K562 (cell line): ENCODE measurements around the gene SPATA45. TPM values are rescaled to one million over a fixed set of nuclear protein-coding genes. Genes with fewer than 3 reads are reported as not detected.
A peak's percentile ranks its signal among the peaks of the same experiment; 100 is the strongest.

Source experiments
- ARID3A ChIP-seq: IDR thresholded peaks from 2 replicates; pipeline ENCODE4 v1.6.1; 2012; ENCODE audit warnings: low read depth, low read length, improper control_type of control experiment, borderline replicate concordance
- CAMTA2 ChIP-seq: fragments of 250-450 bp; sonication (Bioruptor Pico); conservative IDR thresholded peaks from 2 replicates; pipeline ENCODE4 v1.5.1; 2022
- CC2D1A ChIP-seq: fragments of 450-650 bp; IDR thresholded peaks from 2 replicates; pipeline ENCODE4 v1.6.1; 2017; ENCODE audit warnings: mild to moderate bottlenecking
- ETS2 ChIP-seq: IDR thresholded peaks from 2 replicates; pipeline ENCODE4 v1.6.1; 2016; ENCODE audit warnings: borderline replicate concordance, missing genetic modification characterization, mild to moderate bottlenecking, moderate library complexity, missing compliant biosample characterization; ENCODE audit not compliant: poor library complexity, severe bottlenecking
- EWSR1 ChIP-seq: fragments of 450-650 bp; IDR thresholded peaks from 2 replicates; pipeline ENCODE4 v1.6.1; 2018; ENCODE audit warnings: borderline replicate concordance, mild to moderate bottlenecking, low read depth, moderate library complexity; ENCODE audit not compliant: partially characterized antibody
- GABPB1 ChIP-seq: sonication (generic); formaldehyde crosslinking; IDR thresholded peaks from 2 replicates; pipeline ENCODE4 v1.8.0; 2022; ENCODE audit warnings: mild to moderate bottlenecking, missing genetic modification reagents
- HDAC1 ChIP-seq, 2 experiments: fragments of 450-650 bp; IDR thresholded peaks; 2 replicates each; pipeline ENCODE4 v1.6.1; 2016 to 2017; ENCODE audit warnings: inconsistent platforms in 1 of 2, mild to moderate bottlenecking in 1 of 2, moderate library complexity in 1 of 2
- IRF9 ChIP-seq: fragments of 450-650 bp; IDR thresholded peaks from 2 replicates; pipeline ENCODE4 v1.6.1; 2016; ENCODE audit warnings: missing biosample characterization, missing genetic modification characterization
- MXD1 ChIP-seq: fragments of 250-450 bp; sonication (Bioruptor Pico); IDR thresholded peaks from 2 replicates; pipeline ENCODE4 v1.8.0; 2021; ENCODE audit warnings: borderline replicate concordance, mild to moderate bottlenecking, moderate library complexity; ENCODE audit not compliant: poor library complexity, severe bottlenecking
- NCOA1 ChIP-seq: fragments of 450-650 bp; IDR thresholded peaks from 2 replicates; pipeline ENCODE4 v1.6.1; 2016; ENCODE audit warnings: low read depth
- NRF1 ChIP-seq, 2 experiments: fragments of 450-650 bp; IDR thresholded peaks in 1 of 2; conservative IDR thresholded peaks in 1 of 2; 2 replicates each; pipeline ENCODE4 v1.6.1; 2014; ENCODE audit warnings: mild to moderate bottlenecking in 2 of 2
- PPARD ChIP-seq: fragments of 250-450 bp; sonication (Bioruptor Pico); IDR thresholded peaks from 2 replicates; pipeline ENCODE4 v1.8.0; 2022; ENCODE audit warnings: inconsistent platforms, mild to moderate bottlenecking, moderate library complexity
- SOX6 ChIP-seq: fragments of 450-650 bp; IDR thresholded peaks from 2 replicates; pipeline ENCODE4 v1.6.1; 2014; ENCODE audit warnings: mild to moderate bottlenecking
- SP1 ChIP-seq: sonication (generic); formaldehyde crosslinking; IDR thresholded peaks from 2 replicates; pipeline ENCODE4 v1.8.1; 2022; ENCODE audit warnings: mild to moderate bottlenecking, missing genetic modification reagents
- TEAD4 ChIP-seq, 2 experiments: sonication (generic) in 1 of 2; formaldehyde crosslinking in 1 of 2; IDR thresholded peaks; 2 replicates each; pipeline versions ENCODE4 v1.6.1 to v1.8.0; 2012 to 2022; ENCODE audit warnings: borderline replicate concordance in 1 of 2, inconsistent platforms in 1 of 2, low read length in 1 of 2, mild to moderate bottlenecking in 1 of 2, missing genetic modification reagents in 1 of 2
- THRAP3 ChIP-seq: fragments of 450-650 bp; IDR thresholded peaks from 2 replicates; pipeline ENCODE4 v1.6.1; 2016; ENCODE audit warnings: mild to moderate bottlenecking, inconsistent platforms, borderline replicate concordance
- TSC22D4 ChIP-seq: fragments of 450-650 bp; IDR thresholded peaks from 2 replicates; pipeline ENCODE4 v1.6.1; 2016; ENCODE audit warnings: missing genetic modification characterization, missing biosample characterization, control low read depth
- ZMIZ1 ChIP-seq, 2 experiments: fragments of 150-350 bp in 1 of 2; IDR thresholded peaks; 2 replicates each; pipeline ENCODE4 v1.6.1; 2012 to 2016; ENCODE audit warnings: low read depth in 2 of 2, low read length in 2 of 2, mild to moderate bottlenecking in 1 of 2, moderate library complexity in 1 of 2
- ZNF263 ChIP-seq: sonication (generic); formaldehyde crosslinking; IDR thresholded peaks from 2 replicates; pipeline ENCODE4 v1.8.0; 2022; ENCODE audit warnings: mild to moderate bottlenecking, missing genetic modification reagents, borderline replicate concordance
- ZNF785 ChIP-seq: fragments of 250-450 bp; sonication (Bioruptor Pico); IDR thresholded peaks from 2 replicates; pipeline ENCODE4 v1.4.0; 2020; ENCODE audit warnings: mild to moderate bottlenecking
- polyA plus RNA-seq, 8 experiments: library from polyadenylated mRNA; depleted of rRNA in 4 of 8; stranded (reverse) in 5 of 8; unstranded in 3 of 8; fragments of >200 nt; fragmentation: Nextera tagmentation in 2 of 8; fragmentation: Illumina TruSeq in 1 of 8; extraction: Ambion mirVana in 2 of 8; extraction: Trizol in 1 of 8; gene quantifications; 2 replicates each; pipeline versions ENCODE4 v1.2.1 to v1.2.3, GENCODE V29; 2011 to 2014; ENCODE audit warnings: inconsistent platforms in 1 of 8, missing spikeins in 1 of 8
- total RNA-seq, 7 experiments: library from RNA; depleted of rRNA in 6 of 7; stranded (reverse); fragments of >200 nt in 6 of 7; fragmentation: Illumina TruSeq in 2 of 7; extraction: Trizol in 2 of 7; gene quantifications; 2 replicates each; pipeline versions ENCODE4 v1.2.1 to v1.2.3, GENCODE V29; 2011 to 2021; ENCODE audit warnings: low replicate concordance in 1 of 7

The SPATA45 gene
- total and polyA plus RNA-seq, 9 of the 15 experiments (the other 6 are each of a cell fraction or from before 2014, with no cell fraction given), result 0.18 TPM; not detected in 8

- TF ChIP-seq TSC22D4 (tag) (no peak), ZNF785 (CRISPR knock-in tag) (no peak), ZMIZ1 (IDR thresholded peaks at IDR 0.05; ENCODE audit: low read depth in 2 of 2, low read length in 2 of 2) (peak in 1 of 2 experiments; percentile 95; a peak in 2 of 4 replicates), THRAP3 (no peak), TEAD4 (IDR thresholded peaks at IDR 0.05; ENCODE audit: low read length) (peak; percentile 99), TEAD4 (CRISPR knock-in tag; IDR thresholded peaks at IDR 0.05; ENCODE audit: borderline replicate concordance) (no peak), PPARD (CRISPR knock-in tag) (no peak), HDAC1 (IDR thresholded peaks at IDR 0.05) (peak in 1 of 2 experiments; percentile 96; a peak in 3 of 4 replicates), ETS2 (no peak), ZNF263 (CRISPR knock-in tag) (peak; percentile 92), GABPB1 (CRISPR knock-in tag) (no peak), CAMTA2 (CRISPR knock-in tag) (no peak), CC2D1A (peak; percentile 97), SOX6 (peak; percentile 98), IRF9 (tag) (0 out of 2 replicates have a peak, but pooled peaks have one; percentile 23), EWSR1 (no peak), SP1 (CRISPR knock-in tag) (no peak), NCOA1 (peak; percentile 83; the same call in 1 of the 2 replicates), NRF1 (conservative IDR thresholded peaks at IDR 0.05 in 1 of 2, IDR thresholded peaks at IDR 0.05 in 1 of 2) (0 out of 4 replicates have a peak, but pooled peaks of 1 of the 2 experiments have one; percentile 22), MXD1 (CRISPR knock-in tag) (no peak), ARID3A (peak; percentile 93)
These were observed 13.5 kb upstream of the SPATA45 start (continued) for GRCh38 chr1:212860713-212861581.
